GM12892 (cell line): ENCODE measurements around the gene PRH2.

Source experiments
- DNase-seq: peaks from one replicate; pipeline ENCODE4 v3.0.0; 2011; ENCODE audit not compliant: insufficient read length
- FAIRE-seq: peaks from 2 replicates; lab custom pipeline; 2011; peaks lifted over from hg19 to GRCh38; lab: Jason Lieb, UNC
- POLR2A ChIP-seq: IDR thresholded peaks from 2 replicates; pipeline ENCODE4 v1.6.1; 2011; ENCODE audit warnings: low read depth, low read length, control low read depth
- POLR2AphosphoS5 ChIP-seq: IDR thresholded peaks from 2 replicates; pipeline ENCODE4 v1.6.1; 2011; ENCODE audit warnings: low read depth, low read length, control low read depth
- TAF1 ChIP-seq: IDR thresholded peaks from 2 replicates; pipeline ENCODE4 v1.6.1; 2011; ENCODE audit warnings: low read depth, mild to moderate bottlenecking, control low read depth, low read length, borderline replicate concordance

The PRH2 gene

GRCh38 chr12:10939163-10939562, 10.1 kb downstream of the PRH2 start, which contains the start of gene TAS2R14:
Gene TAS2R14 (minus strand): TSS chr12:10939263. CDS start chr12:10939207, 56 bp downstream.
- DNase-seq: no peak
- FAIRE-seq: no peak
- TF ChIP-seq TAF1: no peak
- no peak for TF ChIP-seq POLR2AphosphoS5
- no peak for TF ChIP-seq POLR2A

- TF ChIP-seq POLR2AphosphoS5 (no peak), TAF1 (no peak), POLR2A (no peak)
- DNase-seq (no peak), FAIRE-seq (no peak)
Measured at GRCh38 chr12:10940389-10940788, 11.4 kb downstream of the PRH2 start.

- no peak for FAIRE-seq
- no peak for DNase-seq
- TF ChIP-seq TAF1: no peak
- TF ChIP-seq POLR2A: no peak
- TF ChIP-seq POLR2AphosphoS5: no peak
Measured at GRCh38 chr12:10941369-10941768, 12.3 kb downstream of the PRH2 start.

GRCh38 chr12:10941916-10942607, 13.0 kb downstream of the PRH2 start:
- no peak for TF ChIP-seq POLR2A
- TF ChIP-seq POLR2AphosphoS5: no peak
- TF ChIP-seq TAF1: no peak
- DNase-seq: no peak
- FAIRE-seq: no peak

GRCh38 chr12:10943167-10943566, 14.1 kb downstream of the PRH2 start:
- FAIRE-seq (no peak), DNase-seq (no peak)
- no peak for TF ChIP-seq TAF1
- no peak for TF ChIP-seq POLR2AphosphoS5
- TF ChIP-seq POLR2A: no peak

- no peak for TF ChIP-seq TAF1
- TF ChIP-seq POLR2A: no peak
- TF ChIP-seq POLR2AphosphoS5: no peak
- no peak for DNase-seq
- no peak for FAIRE-seq
Measured at GRCh38 chr12:10952645-10953044, 23.6 kb downstream of the PRH2 start.

- TF ChIP-seq POLR2AphosphoS5 (no peak), POLR2A (no peak), TAF1 (no peak)
- no peak for FAIRE-seq
- DNase-seq: no peak
Measured at GRCh38 chr12:10956085-10956484, 27.0 kb downstream of the PRH2 start.

- TF ChIP-seq TAF1: no peak
- TF ChIP-seq POLR2A: no peak
- TF ChIP-seq POLR2AphosphoS5: no peak
- FAIRE-seq (no peak), DNase-seq (no peak)
Measured at GRCh38 chr12:10957741-10958140, 28.7 kb downstream of the PRH2 start.

GRCh38 chr12:10959804-10960203, 30.8 kb downstream of the PRH2 start:
- DNase-seq: no peak
- no peak for FAIRE-seq

GRCh38 chr12:10960211-10960610, 31.2 kb downstream of the PRH2 start:
- FAIRE-seq: no peak

More at GRCh38 chr12:10959804-10960203, 30.8 kb downstream of the PRH2 start:
- TF ChIP-seq POLR2A (no peak), POLR2AphosphoS5 (no peak), TAF1 (no peak)

GRCh38 chr12:10965476-10965875, 36.4 kb downstream of the PRH2 start:
- FAIRE-seq (no peak), DNase-seq (no peak)
- no peak for TF ChIP-seq POLR2A
- no peak for TF ChIP-seq POLR2AphosphoS5
- TF ChIP-seq TAF1: no peak

More at GRCh38 chr12:10960211-10960610, 31.2 kb downstream of the PRH2 start:
- TF ChIP-seq POLR2A (no peak), POLR2AphosphoS5 (no peak), TAF1 (no peak)
- no peak for DNase-seq

- TF ChIP-seq POLR2A (no peak), POLR2AphosphoS5 (no peak), TAF1 (no peak)
- FAIRE-seq (no peak), DNase-seq (no peak)
Measured at GRCh38 chr12:10966314-10966713, 37.3 kb downstream of the PRH2 start.

- DNase-seq: no peak
- no peak for FAIRE-seq
- TF ChIP-seq TAF1 (no peak), POLR2A (no peak), POLR2AphosphoS5 (no peak)
Measured at GRCh38 chr12:10967409-10967808, 38.4 kb downstream of the PRH2 start.
